Liver (tissue), 9 donors: ENCODE measurements around the gene GZMM. TPM values are rescaled to one million over a fixed set of nuclear protein-coding genes. Genes with fewer than 3 reads are reported as not detected.

Experiments used
- DNase-seq: peaks from one replicate; pipeline ENCODE4 v3.0.0-alpha.2; 2017; ENCODE audit warnings: low spot score
- H3K27ac ChIP-seq, 2 donors: one replicate each; pipeline ENCODE4 v1.7.0; 2013; ENCODE audit warnings: inconsistent platforms in 2 of 2, low read length in 2 of 2, control low read depth in 1 of 2, low read depth in 1 of 2, mild to moderate bottlenecking in 1 of 2
- H3K27me3 ChIP-seq, 4 donors: one replicate each; pipeline versions ENCODE4 v1.6.1 to v1.7.0; 2013; ENCODE audit warnings: low read length in 3 of 4, inconsistent platforms in 1 of 4, mild to moderate bottlenecking in 1 of 4, moderate library complexity in 1 of 4; ENCODE audit not compliant: control insufficient read depth in 4 of 4, insufficient read depth in 4 of 4
- H3K36me3 ChIP-seq, 4 donors: one replicate each; pipeline versions ENCODE4 v1.6.1 to v1.7.0; 2013; ENCODE audit warnings: low read length in 3 of 4, mild to moderate bottlenecking in 3 of 4, low read depth in 1 of 4, moderate library complexity in 1 of 4; ENCODE audit not compliant: control insufficient read depth in 4 of 4, insufficient read depth in 3 of 4
- H3K4me1 ChIP-seq, 4 donors: one replicate each; pipeline versions ENCODE4 v1.6.1 to v1.7.0; 2013; ENCODE audit warnings: low read length in 3 of 4, mild to moderate bottlenecking in 3 of 4, moderate library complexity in 1 of 4; ENCODE audit not compliant: control insufficient read depth in 4 of 4, insufficient read depth in 4 of 4
- H3K4me3 ChIP-seq, 3 donors: one replicate each; pipeline versions ENCODE4 v1.6.1 to v1.7.0; 2013; ENCODE audit warnings: low read length in 3 of 3, control low read depth in 1 of 3, low read depth in 1 of 3, mild to moderate bottlenecking in 1 of 3
- H3K9ac ChIP-seq, 2 donors: one replicate each; pipeline ENCODE4 v1.7.0; 2013; ENCODE audit warnings: low read length in 2 of 2, mild to moderate bottlenecking in 2 of 2, moderate library complexity in 2 of 2, control low read depth in 1 of 2, low read depth in 1 of 2
- H3K9me3 ChIP-seq, 4 donors: one replicate each; pipeline versions ENCODE4 v1.6.1 to v1.7.0; 2013; ENCODE audit warnings: low read length in 3 of 4; ENCODE audit not compliant: control insufficient read depth in 4 of 4
- ATF3 ChIP-seq: IDR thresholded peaks from 2 replicates; pipeline ENCODE4 v1.6.1; 2016; ENCODE audit warnings: antibody characterized with exemption
- EGR1 ChIP-seq, 2 donors: IDR thresholded peaks; 2 replicates each; pipeline ENCODE4 v1.6.1; 2016 to 2018; ENCODE audit warnings: antibody characterized with exemption in 2 of 2, low read depth in 2 of 2
- FOXA1 ChIP-seq: IDR thresholded peaks from 2 replicates; pipeline ENCODE4 v1.6.1; 2016; ENCODE audit warnings: antibody characterized with exemption
- GABPA ChIP-seq, 2 donors: IDR thresholded peaks in 1 of 2; conservative IDR thresholded peaks in 1 of 2; 2 replicates each; pipeline ENCODE4 v1.6.1; 2016; ENCODE audit warnings: antibody characterized with exemption in 2 of 2, mild to moderate bottlenecking in 1 of 2, moderate library complexity in 1 of 2
- HNF4A ChIP-seq, 2 donors: conservative IDR thresholded peaks; 2 replicates each; pipeline ENCODE4 v1.6.1; 2016; ENCODE audit warnings: antibody characterized with exemption in 2 of 2, mild to moderate bottlenecking in 2 of 2
- MAX ChIP-seq: IDR thresholded peaks from 2 replicates; pipeline ENCODE4 v1.6.1; 2016; ENCODE audit warnings: antibody characterized with exemption
- NR2F2 ChIP-seq: IDR thresholded peaks from 2 replicates; pipeline ENCODE4 v1.6.1; 2016; ENCODE audit warnings: antibody characterized with exemption
- RXRA ChIP-seq, 2 donors: IDR thresholded peaks; 2 replicates each; pipeline ENCODE4 v1.6.1; 2017 to 2018; ENCODE audit warnings: antibody characterized with exemption in 2 of 2, mild to moderate bottlenecking in 1 of 2
- SP1 ChIP-seq: IDR thresholded peaks from 2 replicates; pipeline ENCODE4 v1.6.1; 2018; ENCODE audit warnings: antibody characterized with exemption, mild to moderate bottlenecking
- TAF1 ChIP-seq: conservative IDR thresholded peaks from 2 replicates; pipeline ENCODE4 v1.6.1; 2016; ENCODE audit warnings: antibody characterized with exemption, mild to moderate bottlenecking
- YY1 ChIP-seq: IDR thresholded peaks from 2 replicates; pipeline ENCODE4 v1.6.1; 2016; ENCODE audit warnings: antibody characterized with exemption, mild to moderate bottlenecking
- ZBTB33 ChIP-seq: IDR thresholded peaks from 2 replicates; pipeline ENCODE4 v1.6.1; 2016; ENCODE audit warnings: antibody characterized with exemption
- WGBS: extraction: QIAGEN DNeasy Blood & Tissue Kit; methylation state at CpG from one replicate; pipeline ENCODE4 v1.1.7; 2013; 5-methylcytosine and 5-hydroxymethylcytosine counted together
- polyA plus RNA-seq, 2 donors: library from polyadenylated mRNA; stranded (reverse) in 1 of 2; unstranded in 1 of 2; fragments of 200-250 nt in 1 of 2; fragments of >200 nt in 1 of 2; fragmentation: Nextera tagmentation in 1 of 2; extraction: Ambion mirVana in 1 of 2; gene quantifications; one replicate each; pipeline versions ENCODE4 v1.2.1 to v1.2.3, GENCODE V29; 2013 to 2015
- total RNA-seq, 2 donors: library from RNA; depleted of rRNA; stranded (reverse); fragments of >200 nt; gene quantifications; one replicate each; pipeline ENCODE4 v1.2.3, GENCODE V29; 2014
- TF ChIP-seq, protein P1 (sequence below): fragments of 150-350 bp; IDR thresholded peaks from 2 replicates; pipeline ENCODE4 v1.5.1; 2017; ENCODE audit warnings: improper control_type of control experiment, low read depth, low read length; ENCODE audit not compliant: missing input control
- TF ChIP-seq, protein P2 (sequence below): IDR thresholded peaks from 2 replicates; pipeline ENCODE4 v1.6.1; 2016; ENCODE audit warnings: antibody characterized with exemption, mild to moderate bottlenecking
- donor health status: healthy.
- donor health status: healthy.
- donor health status: healthy.
- donor health status: healthy.
- donor health status: healthy.

GZMM gene
- total and polyA plus RNA-seq, 4 donors, result 0.28 to 1.3 (median 1.1) TPM

DNA sequence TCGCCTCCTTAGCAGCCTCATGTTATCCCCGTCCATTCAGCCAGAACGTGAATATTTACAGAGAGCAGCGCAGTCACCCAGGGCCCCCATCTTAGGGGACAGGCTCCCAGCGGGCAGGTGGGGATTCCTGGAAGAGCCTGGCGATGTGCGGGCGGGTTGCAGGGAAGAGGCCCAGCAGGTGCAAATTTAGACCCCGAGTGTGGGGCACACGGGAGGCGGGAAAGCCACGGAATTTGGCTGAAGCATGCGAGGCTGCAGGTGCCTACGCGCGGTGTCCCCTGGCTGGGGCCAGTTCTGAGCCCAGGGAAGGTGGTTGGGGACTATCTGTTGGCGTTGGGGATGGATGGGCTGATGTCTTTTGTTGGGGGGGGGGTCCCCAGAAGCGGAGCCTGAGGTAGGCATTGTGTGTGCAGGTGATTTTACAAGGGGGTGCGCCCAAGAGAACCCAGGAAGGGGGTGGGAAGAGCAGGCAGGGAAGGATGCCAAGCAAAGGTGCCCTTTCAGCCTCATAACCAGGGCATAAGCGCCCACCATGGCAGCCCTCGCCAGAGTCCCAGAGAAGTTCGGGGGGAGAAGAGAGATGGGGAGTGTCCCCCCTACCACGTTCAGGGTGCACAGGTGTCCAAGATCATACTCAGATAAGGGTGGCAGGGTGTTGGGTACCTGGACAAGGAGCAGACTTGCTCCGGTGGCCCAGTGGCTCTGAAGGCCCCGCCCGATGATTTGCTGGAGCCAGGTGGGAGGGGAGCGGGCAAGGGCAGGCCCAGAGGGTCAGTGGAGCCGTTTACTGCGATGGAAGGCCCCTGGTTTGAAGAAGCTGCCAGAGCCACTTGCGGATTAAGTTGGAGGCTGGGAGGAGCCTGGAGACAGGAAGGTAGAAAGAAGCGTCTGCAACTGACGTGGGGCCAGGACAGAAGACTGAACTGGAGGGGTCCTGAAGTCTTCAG is 35.4 kb upstream of the GZMM start:
- Histone ChIP-seq H3K9ac (peak overlapping the region in 1 of 2 donors; percentile 57), H3K27me3 (no peaks in the 10 kb centered on the region), H3K4me1 (peaks cover 6 to 23% (median 15%) of the 10 kb centered on the region in 4 donors), H3K9me3 (no peaks in the 10 kb centered on the region), H3K4me3 (peak overlapping the region; percentile 85 to 99 (median 94)), H3K36me3 (peaks cover 0 to 1% (median 0%) of the 10 kb centered on the region in 4 donors), H3K27ac (no peak overlapping the region)
- no peak for DNase-seq
- WGBS, result 67% methylated on average over 32 of the region's 32 CpGs
- TF ChIP-seq FOXA1, result no peak
- no peak for TF ChIP-seq TAF1
- no peak for TF ChIP-seq ATF3
- no peak for TF ChIP-seq GABPA (IDR thresholded peaks at IDR 0.05 in 1 of 2, conservative IDR thresholded peaks at IDR 0.05 in 1 of 2)
- no peak for TF ChIP-seq MAX
- no peak for TF ChIP-seq RXRA (IDR thresholded peaks at IDR 0.05)
- TF ChIP-seq SP1, result no peak
- TF ChIP-seq NR2F2, result no peak
- TF ChIP-seq, protein P1, sequence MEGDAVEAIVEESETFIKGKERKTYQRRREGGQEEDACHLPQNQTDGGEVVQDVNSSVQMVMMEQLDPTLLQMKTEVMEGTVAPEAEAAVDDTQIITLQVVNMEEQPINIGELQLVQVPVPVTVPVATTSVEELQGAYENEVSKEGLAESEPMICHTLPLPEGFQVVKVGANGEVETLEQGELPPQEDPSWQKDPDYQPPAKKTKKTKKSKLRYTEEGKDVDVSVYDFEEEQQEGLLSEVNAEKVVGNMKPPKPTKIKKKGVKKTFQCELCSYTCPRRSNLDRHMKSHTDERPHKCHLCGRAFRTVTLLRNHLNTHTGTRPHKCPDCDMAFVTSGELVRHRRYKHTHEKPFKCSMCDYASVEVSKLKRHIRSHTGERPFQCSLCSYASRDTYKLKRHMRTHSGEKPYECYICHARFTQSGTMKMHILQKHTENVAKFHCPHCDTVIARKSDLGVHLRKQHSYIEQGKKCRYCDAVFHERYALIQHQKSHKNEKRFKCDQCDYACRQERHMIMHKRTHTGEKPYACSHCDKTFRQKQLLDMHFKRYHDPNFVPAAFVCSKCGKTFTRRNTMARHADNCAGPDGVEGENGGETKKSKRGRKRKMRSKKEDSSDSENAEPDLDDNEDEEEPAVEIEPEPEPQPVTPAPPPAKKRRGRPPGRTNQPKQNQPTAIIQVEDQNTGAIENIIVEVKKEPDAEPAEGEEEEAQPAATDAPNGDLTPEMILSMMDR, result no peak
- TF ChIP-seq EGR1 (IDR thresholded peaks at IDR 0.05; ENCODE audit: low read depth in 2 of 2), result no peak
- TF ChIP-seq YY1, result no peak
- no peak for TF ChIP-seq HNF4A (conservative IDR thresholded peaks at IDR 0.05)
- TF ChIP-seq ZBTB33, result no peak
- TF ChIP-seq, protein P2, sequence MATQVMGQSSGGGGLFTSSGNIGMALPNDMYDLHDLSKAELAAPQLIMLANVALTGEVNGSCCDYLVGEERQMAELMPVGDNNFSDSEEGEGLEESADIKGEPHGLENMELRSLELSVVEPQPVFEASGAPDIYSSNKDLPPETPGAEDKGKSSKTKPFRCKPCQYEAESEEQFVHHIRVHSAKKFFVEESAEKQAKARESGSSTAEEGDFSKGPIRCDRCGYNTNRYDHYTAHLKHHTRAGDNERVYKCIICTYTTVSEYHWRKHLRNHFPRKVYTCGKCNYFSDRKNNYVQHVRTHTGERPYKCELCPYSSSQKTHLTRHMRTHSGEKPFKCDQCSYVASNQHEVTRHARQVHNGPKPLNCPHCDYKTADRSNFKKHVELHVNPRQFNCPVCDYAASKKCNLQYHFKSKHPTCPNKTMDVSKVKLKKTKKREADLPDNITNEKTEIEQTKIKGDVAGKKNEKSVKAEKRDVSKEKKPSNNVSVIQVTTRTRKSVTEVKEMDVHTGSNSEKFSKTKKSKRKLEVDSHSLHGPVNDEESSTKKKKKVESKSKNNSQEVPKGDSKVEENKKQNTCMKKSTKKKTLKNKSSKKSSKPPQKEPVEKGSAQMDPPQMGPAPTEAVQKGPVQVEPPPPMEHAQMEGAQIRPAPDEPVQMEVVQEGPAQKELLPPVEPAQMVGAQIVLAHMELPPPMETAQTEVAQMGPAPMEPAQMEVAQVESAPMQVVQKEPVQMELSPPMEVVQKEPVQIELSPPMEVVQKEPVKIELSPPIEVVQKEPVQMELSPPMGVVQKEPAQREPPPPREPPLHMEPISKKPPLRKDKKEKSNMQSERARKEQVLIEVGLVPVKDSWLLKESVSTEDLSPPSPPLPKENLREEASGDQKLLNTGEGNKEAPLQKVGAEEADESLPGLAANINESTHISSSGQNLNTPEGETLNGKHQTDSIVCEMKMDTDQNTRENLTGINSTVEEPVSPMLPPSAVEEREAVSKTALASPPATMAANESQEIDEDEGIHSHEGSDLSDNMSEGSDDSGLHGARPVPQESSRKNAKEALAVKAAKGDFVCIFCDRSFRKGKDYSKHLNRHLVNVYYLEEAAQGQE, result no peak
